Heart left ventricle (tissue), 16 donors: ENCODE results near the gene LSM4. TPM values are rescaled to one million over a fixed set of nuclear protein-coding genes. Genes with fewer than 3 reads are reported as not detected.
"Not testable (repeated sequence)": the region's sequence is repeated elsewhere in the genome, so short reads cannot be mapped to it uniquely, and the experiment has no call there.

ENCODE experiments used
- ATAC-seq, 4 donors: fragments of 200-7000 bp; cut with Tn5 transposase; one replicate each; pipeline ENCODE4 v1.9.1; 2020 to 2022; ENCODE audit warnings: moderate library complexity in 4 of 4, mild to moderate bottlenecking in 3 of 4, moderate number of reproducible peaks in 1 of 4
- DNase-seq, 5 donors: peaks; one replicate each; pipeline ENCODE4 v3.0.0-alpha.2; 2020
- H3K27ac ChIP-seq, 12 donors: fragments of 200-600 bp; sonication (generic) in 4 of 12; one replicate each; pipeline versions ENCODE4 v1.5.0 to v1.8.0; 2016 to 2022; ENCODE audit warnings: mild to moderate bottlenecking in 2 of 12
- H3K27me3 ChIP-seq, 9 donors: fragments of 200-600 bp; sonication (generic) in 2 of 9; one replicate each; pipeline versions ENCODE4 v1.5.1 to v1.8.0; 2016 to 2022; ENCODE audit warnings: mild to moderate bottlenecking in 3 of 9
- H3K36me3 ChIP-seq, 9 donors: fragments of 200-600 bp; sonication (generic) in 2 of 9; one replicate each; pipeline versions ENCODE4 v1.5.0 to v1.8.0; 2018 to 2022; ENCODE audit warnings: mild to moderate bottlenecking in 2 of 9
- H3K4me1 ChIP-seq, 12 donors: fragments of 200-600 bp; sonication (generic) in 4 of 12; one replicate each; pipeline versions ENCODE4 v1.5.0 to v1.8.0; 2016 to 2022; ENCODE audit warnings: mild to moderate bottlenecking in 3 of 12
- H3K4me3 ChIP-seq, 12 donors: fragments of 200-600 bp; sonication (generic) in 4 of 12; one replicate each; pipeline versions ENCODE4 v1.5.0 to v1.8.0; 2017 to 2022; ENCODE audit warnings: mild to moderate bottlenecking in 9 of 12, moderate library complexity in 4 of 12
- H3K9me3 ChIP-seq, 12 donors: fragments of 200-600 bp; sonication (generic) in 4 of 12; one replicate each; pipeline versions ENCODE4 v1.5.0 to v1.8.0; 2016 to 2022; ENCODE audit warnings: mild to moderate bottlenecking in 1 of 12
- POLR2A ChIP-seq, 2 donors: fragments of 450-650 bp; IDR thresholded peaks; one replicate each; pipeline ENCODE4 v1.6.1; 2017; ENCODE audit warnings: antibody characterized with exemption in 2 of 2, mild to moderate bottlenecking in 2 of 2, moderate library complexity in 2 of 2
- WGBS, 4 donors: extraction: QIAGEN DNeasy Blood & Tissue Kit in 2 of 4; methylation state at CpG; one replicate each; pipeline versions ENCODE4 v1.1.5 to v1.1.7; 2013 to 2018; 5-methylcytosine and 5-hydroxymethylcytosine counted together
- intact Hi-C, 10 donors: fragments of 100-400 bp; cut with DNase I; formaldehyde crosslinking; loops; one replicate each; pipeline versions ENCODE4 v1.11.1 to v1.14.2; 2022
- polyA plus RNA-seq, 2 donors: library from polyadenylated mRNA; stranded (reverse); fragments of 200-250 nt; gene quantifications; one replicate each; pipeline ENCODE4 v1.2.3, GENCODE V29; 2013
- total RNA-seq, 9 donors: library from RNA; depleted of rRNA in 2 of 9; stranded (reverse); fragments of >200 nt in 2 of 9; fragmentation: NEBNext Ultra II Directional in 3 of 9; extraction: Animal tissue kit (Norgen Biotek cat#: 25700) in 3 of 9; gene quantifications; one replicate each; pipeline versions ENCODE4 v1.1.0 to v1.2.4, GENCODE V29; 2016 to 2023
- TF ChIP-seq, protein P1 (sequence below), 12 donors: fragments of 200-600 bp; sonication (generic) in 4 of 12; IDR thresholded peaks; one replicate each; pipeline versions ENCODE4 v1.5.0 to v1.8.0; 2018 to 2022; ENCODE audit warnings: antibody characterized with exemption in 12 of 12, mild to moderate bottlenecking in 5 of 12
- donor health status: ischemic (EF 13 %, LVEDD 7.1; RV severe dilation, severe dysfunction).
- donor health status: healthy with polysubstance abuse.
- donor health status: DM: no; HTN: yes; CAD: no.
- donor health status: DM: no; HTN: no; CAD: no.
- donor health status: ischemic (EF 25% LVEDD 6.9; RV normal size, moderate dysfunction).
- donor health status: ischemic (EF 25% LVEDD 5.7; RV mildly dilated, moderate dysfunction).
- donor health status: healthy.
- donor health status: DM: yes; HTN: yes; CAD: no.
- donor health status: ischemic (EF 35%, LVEDD 5.7; RV mildly dilated, moderate dysfunction).
- donor health status: nonischemic (EF 11% LVEDD 7.7; RV severe dilation, severe dysfunction).
- donor health status: DM: yes; HTN: yes; CAD: no.
- donor health status: PGD.
- donor health status: ischemic (EF 29% LVEDD 5.4; RV normal size, mild dysfunction).
- donor health status: nonischemic (EF 23%, LVEDD 6.1; RV moderate dilation, normal function).

LSM4 gene
- total and polyA plus RNA-seq, 11 donors, result 65.8 to 171 (median 104) TPM

GRCh38 chr19:18351544-18351943, 28.7 kb upstream of the LSM4 start:
- 92 to 95% (median 94%) methylated on average over 7 of the region's 7 CpGs for WGBS, 4 donors
- H3K27me3 ChIP-seq, result no peaks in the 10 kb centered on the region
- TF ChIP-seq POLR2A (IDR thresholded peaks at IDR 0.05), result no peak
- TF ChIP-seq, protein P1, sequence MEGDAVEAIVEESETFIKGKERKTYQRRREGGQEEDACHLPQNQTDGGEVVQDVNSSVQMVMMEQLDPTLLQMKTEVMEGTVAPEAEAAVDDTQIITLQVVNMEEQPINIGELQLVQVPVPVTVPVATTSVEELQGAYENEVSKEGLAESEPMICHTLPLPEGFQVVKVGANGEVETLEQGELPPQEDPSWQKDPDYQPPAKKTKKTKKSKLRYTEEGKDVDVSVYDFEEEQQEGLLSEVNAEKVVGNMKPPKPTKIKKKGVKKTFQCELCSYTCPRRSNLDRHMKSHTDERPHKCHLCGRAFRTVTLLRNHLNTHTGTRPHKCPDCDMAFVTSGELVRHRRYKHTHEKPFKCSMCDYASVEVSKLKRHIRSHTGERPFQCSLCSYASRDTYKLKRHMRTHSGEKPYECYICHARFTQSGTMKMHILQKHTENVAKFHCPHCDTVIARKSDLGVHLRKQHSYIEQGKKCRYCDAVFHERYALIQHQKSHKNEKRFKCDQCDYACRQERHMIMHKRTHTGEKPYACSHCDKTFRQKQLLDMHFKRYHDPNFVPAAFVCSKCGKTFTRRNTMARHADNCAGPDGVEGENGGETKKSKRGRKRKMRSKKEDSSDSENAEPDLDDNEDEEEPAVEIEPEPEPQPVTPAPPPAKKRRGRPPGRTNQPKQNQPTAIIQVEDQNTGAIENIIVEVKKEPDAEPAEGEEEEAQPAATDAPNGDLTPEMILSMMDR (IDR thresholded peaks at IDR 0.05), result no peak
- DNase-seq (no peak), ATAC-seq (no peak)
- no peak overlapping the region for H3K4me3 ChIP-seq
- intact Hi-C loops, result loop anchor here in 3 of 10 donors (2.0 to 5.0 kb wide), 2 partner anchors 36 to 59 kb away; partner anchors contain the start of gene GDF15 (in 2 of the 3)
- no peaks in the 10 kb centered on the region for H3K9me3 ChIP-seq
- no peak overlapping the region for H3K27ac ChIP-seq
- H3K36me3 ChIP-seq, result peaks cover 0 to 29% (median 17%) of the 10 kb centered on the region in 9 donors
- peaks cover 0 to 3% (median 0%) of the 10 kb centered on the region in 12 donors for H3K4me1 ChIP-seq

- TF ChIP-seq POLR2A (IDR thresholded peaks at IDR 0.05), result no peak
- TF ChIP-seq, protein P1 (IDR thresholded peaks at IDR 0.05), result no peak
- H3K27ac ChIP-seq, result no peak overlapping the region
- WGBS, 4 donors, result 82 to 93% (median 85%) methylated on average over 9 of the region's 9 CpGs
- no peaks in the 10 kb centered on the region for H3K27me3 ChIP-seq
- intact Hi-C loops, result loop anchor here in 3 of 10 donors (2.0 to 5.0 kb wide), 2 partner anchors 37 to 60 kb away; partner anchors contain the start of gene GDF15 (in 2 of the 3)
- ATAC-seq (no peak), DNase-seq (no peak)
- peaks cover 0 to 26% (median 9%) of the 10 kb centered on the region in 9 donors for H3K36me3 ChIP-seq
- peaks cover 0 to 3% (median 0%) of the 10 kb centered on the region in 12 donors for H3K4me1 ChIP-seq
- no peak overlapping the region for H3K4me3 ChIP-seq
- no peaks in the 10 kb centered on the region for H3K9me3 ChIP-seq
These were observed 27.6 kb upstream of the LSM4 start for GRCh38 chr19:18350490-18350889.

- Histone ChIP-seq H3K4me1 (peaks cover 0 to 3% (median 0%) of the 10 kb centered on the region in 12 donors), H3K9me3 (no peaks in the 10 kb centered on the region), H3K4me3 (no peak overlapping the region), H3K27ac (no peak overlapping the region), H3K27me3 (no peaks in the 10 kb centered on the region), H3K36me3 (peaks cover 0 to 33% (median 6%) of the 10 kb centered on the region in 9 donors)
- 60 to 62% (median 60%) methylated on average over 12 of the region's 12 CpGs for WGBS, 4 donors
- intact Hi-C loops, result loop anchor here (1.0 to 5.0 kb wide), 6 partner anchors 38 to 63 kb away; partner anchors contain the start of gene GDF15 (in 2 of the 10)
- ATAC-seq (peak in 2 of 4 donors; percentile 64 to 67), DNase-seq (peak in 4 of 5 donors; percentile 45 to 59 (median 46))
- TF ChIP-seq, protein P1 (IDR thresholded peaks at IDR 0.05), result peak; percentile 63 to 83 (median 71)
- no peak for TF ChIP-seq POLR2A (IDR thresholded peaks at IDR 0.05)
These were observed 26.8 kb upstream of the LSM4 start for GRCh38 chr19:18349524-18350128.

DNA sequence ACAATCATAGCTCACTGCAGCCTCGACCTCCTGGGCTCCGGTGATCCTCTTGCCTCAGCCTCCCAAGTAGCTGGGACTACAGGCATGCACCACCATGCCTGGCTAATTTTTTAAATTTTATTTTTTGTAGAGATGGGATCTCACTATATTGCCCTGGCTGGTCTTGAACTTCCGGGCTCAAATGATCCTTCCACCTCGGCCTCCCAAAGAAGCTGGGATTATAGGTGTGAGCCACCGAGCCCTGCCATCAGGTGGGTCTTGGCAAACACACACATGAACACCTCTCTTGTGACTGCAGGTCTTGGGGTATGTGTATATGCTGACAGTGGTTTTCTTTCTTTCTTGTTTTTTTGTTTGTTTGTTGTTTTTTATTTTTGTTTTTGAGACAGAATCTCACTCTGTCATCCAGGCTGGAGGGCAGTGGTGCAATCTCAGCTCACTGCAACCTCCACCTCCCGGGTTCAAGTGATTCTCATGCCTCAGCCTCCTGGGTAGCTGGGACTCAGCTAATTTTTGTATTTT, 26.0 kb upstream of the LSM4 start:
- H3K4me1 ChIP-seq, H3K27ac ChIP-seq: not testable (repeated sequence)
- intact Hi-C loops, result loop anchor here in 9 of 10 donors (1.0 to 5.0 kb wide), 5 partner anchors 60 to 64 kb away; no protein-coding TSS in a partner anchor

More for the DNA sequence above, 26.0 kb upstream of the LSM4 start:
- not testable (repeated sequence) for H3K4me3 ChIP-seq, DNase-seq, H3K27me3 ChIP-seq, ATAC-seq, H3K9me3 ChIP-seq
- 88 to 92% (median 90%) methylated on average over 6 of the region's 6 CpGs for WGBS, 4 donors
- H3K36me3 ChIP-seq, result peaks cover 0 to 39% (median 6%) of the 10 kb centered on the region in 9 donors
